GM21515 (cell line): Measurements from ENCODE around the gene LRRC56.

Source experiments
- ATAC-seq: cut with Tn5 transposase; IDR thresholded peaks from one replicate; pipeline ENCODE4 v1.9.1; 2021; ENCODE audit not compliant: unreplicated experiment

LRRC56 gene

GRCh38 chr11:592918-593317, 55.6 kb downstream of the LRRC56 start:
- no peak for ATAC-seq

GRCh38 chr11:593347-593746, 56.0 kb downstream of the LRRC56 start:
- ATAC-seq = no peak

- ATAC-seq = no peak
Observed at GRCh38 chr11:595400-595799, 58.1 kb downstream of the LRRC56 start.

- ATAC-seq = no peak
Observed at GRCh38 chr11:596374-596773, 59.0 kb downstream of the LRRC56 start.

GRCh38 chr11:597166-597725, 59.9 kb downstream of the LRRC56 start:
- ATAC-seq = no peak

- no peak for ATAC-seq
Observed at GRCh38 chr11:598005-598680, 60.8 kb downstream of the LRRC56 start.

- ATAC-seq = no peak
Observed at GRCh38 chr11:601573-602245, 64.4 kb downstream of the LRRC56 start.

- ATAC-seq = no peak
Observed at GRCh38 chr11:603154-603553, 65.8 kb downstream of the LRRC56 start.
